Heart right ventricle (tissue), 16 donors: ENCODE data around the gene NID2. TPM values are rescaled to one million over a fixed set of nuclear protein-coding genes. Genes with fewer than 3 reads are reported as not detected.

Experiments used
- ATAC-seq, 8 donors: fragments of 200-7000 bp; cut with Tn5 transposase; one replicate each; pipeline ENCODE4 v1.9.1; 2020; ENCODE audit warnings: mild to moderate bottlenecking in 8 of 8, moderate library complexity in 8 of 8, moderate number of reproducible peaks in 1 of 8
- DNase-seq, 2 donors: peaks; one replicate each; pipeline ENCODE4 v3.0.0-alpha.2; 2020
- H3K27ac ChIP-seq, 10 donors: fragments of 200-600 bp; sonication (generic) in 2 of 10; one replicate each; pipeline versions ENCODE4 v1.5.0 to v1.8.0; 2020 to 2022; ENCODE audit warnings: mild to moderate bottlenecking in 3 of 10
- H3K27me3 ChIP-seq, 7 donors: fragments of 200-600 bp; one replicate each; pipeline ENCODE4 v1.8.0; 2021 to 2022; ENCODE audit warnings: mild to moderate bottlenecking in 2 of 7
- H3K36me3 ChIP-seq, 9 donors: fragments of 200-600 bp; sonication (generic) in 1 of 9; one replicate each; pipeline versions ENCODE4 v1.5.0 to v1.8.0; 2020 to 2022; ENCODE audit warnings: mild to moderate bottlenecking in 2 of 9
- H3K4me1 ChIP-seq, 9 donors: fragments of 200-600 bp; sonication (generic) in 1 of 9; one replicate each; pipeline versions ENCODE4 v1.5.0 to v1.8.0; 2020 to 2022; ENCODE audit warnings: mild to moderate bottlenecking in 4 of 9
- H3K4me3 ChIP-seq, 10 donors: fragments of 200-600 bp; sonication (generic) in 2 of 10; one replicate each; pipeline versions ENCODE4 v1.5.0 to v1.8.0; 2020 to 2022; ENCODE audit warnings: mild to moderate bottlenecking in 7 of 10, moderate library complexity in 2 of 10
- H3K9me3 ChIP-seq, 11 donors: fragments of 200-600 bp in 10 of 11; sonication (generic) in 2 of 11; one replicate each; pipeline versions ENCODE4 v1.5.0 to v1.8.0; 2013 to 2022; ENCODE audit warnings: mild to moderate bottlenecking in 2 of 11, control low read depth in 1 of 11, moderate library complexity in 1 of 11
- CTCF ChIP-seq, 9 donors: fragments of 200-600 bp; sonication (generic) in 2 of 9; IDR thresholded peaks; one replicate each; pipeline versions ENCODE4 v1.5.0 to v1.8.0; 2021 to 2022; ENCODE audit warnings: antibody characterized with exemption in 9 of 9, mild to moderate bottlenecking in 5 of 9, moderate library complexity in 1 of 9
- WGBS, 2 donors: extraction: QIAGEN DNeasy Blood & Tissue Kit; methylation state at CpG; one replicate each; pipeline ENCODE4 v1.1.7; 2013; ENCODE audit warnings: inconsistent platforms in 1 of 2; 5-methylcytosine and 5-hydroxymethylcytosine counted together
- intact Hi-C, 10 donors: fragments of 100-400 bp; cut with DNase I; formaldehyde crosslinking; loops; one replicate each; pipeline versions ENCODE4 v1.11.1 to v1.14.2; 2022
- polyA plus RNA-seq, 2 donors: library from polyadenylated mRNA; stranded (reverse); fragments of 200-250 nt; gene quantifications; one replicate each; pipeline ENCODE4 v1.2.3, GENCODE V29; 2013
- total RNA-seq, 10 donors: library from RNA; stranded (reverse); fragmentation: NEBNext Ultra II Directional in 3 of 10; extraction: Animal tissue kit (Norgen Biotek cat#: 25700) in 3 of 10; gene quantifications; one replicate each; pipeline versions ENCODE4 v1.2.1 to v1.2.4, GENCODE V29; 2021 to 2023
- donor health status: Arrhythmogenic right ventricular cardiomyopathy.
- donor health status: ischemic (EF 13 %, LVEDD 7.1; RV severe dilation, severe dysfunction).
- donor health status: healthy with polysubstance abuse.
- donor health status: DM: no; HTN: yes; CAD: no.
- donor health status: DM: no; HTN: no; CAD: no.
- donor health status: ischemic (EF 25% LVEDD 6.9; RV normal size, moderate dysfunction).
- donor health status: ischemic (EF 25% LVEDD 5.7; RV mildly dilated, moderate dysfunction).
- donor health status: healthy.
- donor health status: DM: yes; HTN: yes; CAD: no.
- donor health status: Ischemic cardiomyopathy.
- donor health status: ischemic (EF 35%, LVEDD 5.7; RV mildly dilated, moderate dysfunction).
- donor health status: nonischemic (EF 11% LVEDD 7.7; RV severe dilation, severe dysfunction).
- donor health status: DM: yes; HTN: yes; CAD: no.
- donor health status: PGD.
- donor health status: ischemic (EF 29% LVEDD 5.4; RV normal size, mild dysfunction).
- donor health status: nonischemic (EF 23%, LVEDD 6.1; RV moderate dilation, normal function).

The NID2 gene
- total and polyA plus RNA-seq, 12 donors: 15.1 to 66.0 (median 36.5) TPM

GRCh38 chr14:52094546-52095271, 25.9 kb upstream of the NID2 start:
- DNase-seq: no peak
- Histone ChIP-seq H3K27ac (no peak overlapping the region), H3K9me3 (no peaks in the 10 kb centered on the region), H3K27me3 (no peaks in the 10 kb centered on the region), H3K36me3 (no peaks in the 10 kb centered on the region), H3K4me1 (peaks cover 0 to 9% (median under 1%) of the 10 kb centered on the region in 9 donors), H3K4me3 (no peak overlapping the region)
- no peak for ATAC-seq
- no peak for TF ChIP-seq CTCF (IDR thresholded peaks at IDR 0.05)
- intact Hi-C loops: no loop called here
- WGBS, 2 donors: 49 to 65% methylated on average over 4 of the region's 4 CpGs

GRCh38 chr14:52091928-52092327, 23.1 kb upstream of the NID2 start:
- DNase-seq (no peak), ATAC-seq (no peak)
- no peaks in the 10 kb centered on the region for H3K27me3 ChIP-seq
- no peaks in the 10 kb centered on the region for H3K36me3 ChIP-seq
- H3K4me3 ChIP-seq: no peak overlapping the region
- no peak overlapping the region for H3K27ac ChIP-seq
- no peak for TF ChIP-seq CTCF (IDR thresholded peaks at IDR 0.05)
- H3K9me3 ChIP-seq: no peaks in the 10 kb centered on the region
- H3K4me1 ChIP-seq: peaks cover 0 to 30% (median 10%) of the 10 kb centered on the region in 9 donors
- intact Hi-C loops: loop anchor here in 1 of 10 donors (1.0 kb wide), 1 partner anchor 9 kb away; no protein-coding TSS in a partner anchor

- Histone ChIP-seq H3K27me3 (no peaks in the 10 kb centered on the region), H3K36me3 (no peaks in the 10 kb centered on the region), H3K27ac (no peak overlapping the region), H3K9me3 (no peaks in the 10 kb centered on the region), H3K4me3 (no peak overlapping the region), H3K4me1 (peaks cover 0 to 30% (median 10%) of the 10 kb centered on the region in 9 donors)
- WGBS, 2 donors: 83 to 89% methylated on average over 4 of the region's 4 CpGs
- DNase-seq: no peak
- no peak for ATAC-seq
- intact Hi-C loops: loop anchor here in 1 of 10 donors (1.0 kb wide), 1 partner anchor 10 kb away; no protein-coding TSS in a partner anchor
- TF ChIP-seq CTCF (IDR thresholded peaks at IDR 0.05): no peak
These were observed 22.1 kb upstream of the NID2 start for GRCh38 chr14:52090936-52091335.

GRCh38 chr14:52089218-52089617, 20.4 kb upstream of the NID2 start:
- no peak for TF ChIP-seq CTCF (IDR thresholded peaks at IDR 0.05)
- Histone ChIP-seq H3K9me3 (peaks cover 0 to 12% (median 0%) of the 10 kb centered on the region in 11 donors), H3K27ac (peak overlapping the region in 2 of 10 donors; percentile 44 to 49), H3K4me1 (peaks cover 0 to 30% (median 10%) of the 10 kb centered on the region in 9 donors), H3K27me3 (no peaks in the 10 kb centered on the region), H3K36me3 (no peaks in the 10 kb centered on the region), H3K4me3 (no peak overlapping the region)
- intact Hi-C loops: no loop called here
- 43 to 67% methylated on average over 1 of the region's 1 CpG for WGBS, 2 donors
- DNase-seq (peak in 1 of 2 donors; percentile 70), ATAC-seq (peak in 5 of 8 donors; percentile 42 to 80 (median 61))
